Stimulated activated effector memory CD8-positive, alpha-beta T cell treated with anti-CD3 and anti-CD28 coated beads, Interleukin-12 subunit alpha, Interleukin-12 subunit beta, amount 100 ng/mL, for 72 hours (primary cell): Measurements from ENCODE around the gene COL27A1.
A peak's percentile ranks its signal among the peaks of the same experiment; 100 is the strongest.
"Not testable (repeated sequence)": the region's sequence is repeated elsewhere in the genome, so short reads cannot be mapped to it uniquely, and the experiment has no call there.

Experiments used
- ATAC-seq: fragments of 150-1000 bp; cut with Tn5 transposase; 2 replicates; pipeline ENCODE4 v1.10.0; 2021
- DNase-seq, 2 donors: peaks; one replicate each; pipeline ENCODE4 v3.0.0; 2021 to 2022; ENCODE audit warnings: low spot score in 2 of 2
- H3K27ac Mint-ChIP-seq: one replicate; pipeline ENCODE4 v1.8.0; 2022; ENCODE audit warnings: mild to moderate bottlenecking, mixed read lengths
- H3K36me3 Mint-ChIP-seq: one replicate; pipeline ENCODE4 v1.8.0; 2022; ENCODE audit warnings: mild to moderate bottlenecking, mixed read lengths
- H3K4me1 Mint-ChIP-seq: one replicate; pipeline ENCODE4 v1.8.0; 2022; ENCODE audit warnings: mixed read lengths
- H3K4me3 Mint-ChIP-seq: one replicate; pipeline ENCODE4 v1.8.0; 2022; ENCODE audit warnings: mild to moderate bottlenecking, mixed read lengths
- H3K9me3 Mint-ChIP-seq: one replicate; pipeline ENCODE4 v1.8.0; 2022; ENCODE audit warnings: mixed read lengths

Gene COL27A1

GRCh38 chr9:114179516-114179915 lies 24.2 kb downstream of the COL27A1 start:
- no peaks in the 10 kb centered on the region for H3K36me3 Mint-ChIP-seq
- H3K4me1 Mint-ChIP-seq = no peaks in the 10 kb centered on the region
- ATAC-seq (no peak), DNase-seq (no peak)
- H3K27ac Mint-ChIP-seq = no peak overlapping the region
- H3K9me3 Mint-ChIP-seq = no peaks in the 10 kb centered on the region
- H3K4me3 Mint-ChIP-seq = no peak overlapping the region

GRCh38 chr9:114180696-114181606 lies 25.6 kb downstream of the COL27A1 start:
- Mint-ChIP-seq H3K4me1 (no peaks in the 10 kb centered on the region), H3K4me3 (no peak overlapping the region), H3K9me3 (no peaks in the 10 kb centered on the region), H3K36me3 (no peaks in the 10 kb centered on the region), H3K27ac (no peak overlapping the region)
- ATAC-seq (no peak), DNase-seq (no peak)

DNA sequence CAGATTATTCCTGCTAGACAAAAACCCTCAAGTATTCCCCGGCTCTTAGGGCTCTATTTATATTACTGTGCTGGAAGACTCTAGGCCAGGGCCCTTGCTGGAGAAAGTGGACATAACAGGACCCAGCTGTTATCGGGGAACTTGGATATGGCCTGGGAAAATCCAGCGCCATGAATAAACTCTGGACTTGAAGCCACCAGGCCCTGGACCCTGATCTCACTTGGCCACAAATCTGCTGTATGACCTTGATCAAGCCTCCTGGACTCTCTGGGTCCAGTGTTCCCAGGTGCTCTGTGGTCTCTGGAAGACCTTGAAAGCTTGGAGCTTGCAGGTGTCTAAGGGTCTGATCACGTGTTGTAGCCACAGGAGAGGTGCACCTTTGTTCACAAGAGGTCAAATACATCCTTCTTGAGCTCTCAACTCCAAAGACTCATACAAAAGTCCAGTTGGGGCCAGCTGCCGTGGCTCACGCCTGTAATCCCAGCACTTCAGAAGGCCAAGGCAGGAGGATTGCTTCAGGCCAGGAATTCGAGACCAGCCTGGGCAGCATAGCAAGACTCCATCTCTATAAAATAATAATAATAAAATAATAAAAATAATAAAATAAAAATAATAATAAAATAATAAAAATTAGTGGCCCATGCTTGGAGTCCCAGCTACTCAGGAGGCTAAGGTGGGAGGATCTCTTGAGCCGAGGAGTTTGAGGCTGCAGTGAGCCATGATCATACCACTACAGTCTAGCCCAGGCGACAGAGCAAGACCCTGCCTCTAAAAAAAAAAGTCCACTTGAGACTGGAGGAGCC lies 26.5 kb downstream of the COL27A1 start:
- Mint-ChIP-seq H3K27ac (no peak overlapping the region), H3K4me3 (no peak overlapping the region)
- DNase-seq = no peak

DNA sequence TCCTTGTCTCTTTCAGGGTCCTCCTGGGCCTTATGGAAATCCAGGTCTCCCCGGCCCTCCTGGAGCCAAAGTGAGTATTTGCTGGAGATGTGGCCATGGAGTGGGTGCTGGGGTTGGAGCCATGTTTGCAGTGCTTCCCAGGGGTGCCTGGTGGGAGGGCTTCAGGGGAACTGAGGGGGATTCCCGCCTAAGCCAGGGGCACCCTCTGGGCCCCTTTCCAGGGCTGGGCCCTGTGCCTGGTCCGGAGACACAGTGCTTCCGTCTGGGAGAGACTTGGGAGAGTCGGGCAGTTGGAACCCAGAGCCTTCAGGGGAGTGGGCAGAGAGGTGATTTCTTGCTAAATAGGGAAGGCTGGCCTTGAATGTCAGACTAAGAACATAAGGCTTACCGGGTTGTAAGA lies 27.7 kb downstream of the COL27A1 start:
- H3K9me3 Mint-ChIP-seq = no peaks in the 10 kb centered on the region
- no peaks in the 10 kb centered on the region for H3K36me3 Mint-ChIP-seq
- no peaks in the 10 kb centered on the region for H3K4me1 Mint-ChIP-seq
- no peak overlapping the region for H3K27ac Mint-ChIP-seq
- DNase-seq = no peak
- ATAC-seq = no peak
- no peak overlapping the region for H3K4me3 Mint-ChIP-seq

More for the DNA sequence above, 26.5 kb downstream of the COL27A1 start:
- Mint-ChIP-seq H3K9me3 (no peaks in the 10 kb centered on the region), H3K4me1 (no peaks in the 10 kb centered on the region), H3K36me3 (no peaks in the 10 kb centered on the region)
- ATAC-seq = no peak

- Mint-ChIP-seq H3K9me3 (no peaks in the 10 kb centered on the region), H3K27ac (no peak overlapping the region), H3K36me3 (no peaks in the 10 kb centered on the region), H3K4me3 (no peak overlapping the region), H3K4me1 (no peaks in the 10 kb centered on the region)
- DNase-seq (no peak), ATAC-seq (no peak)
Observed at GRCh38 chr9:114184071-114184470, 28.7 kb downstream of the COL27A1 start.

DNA sequence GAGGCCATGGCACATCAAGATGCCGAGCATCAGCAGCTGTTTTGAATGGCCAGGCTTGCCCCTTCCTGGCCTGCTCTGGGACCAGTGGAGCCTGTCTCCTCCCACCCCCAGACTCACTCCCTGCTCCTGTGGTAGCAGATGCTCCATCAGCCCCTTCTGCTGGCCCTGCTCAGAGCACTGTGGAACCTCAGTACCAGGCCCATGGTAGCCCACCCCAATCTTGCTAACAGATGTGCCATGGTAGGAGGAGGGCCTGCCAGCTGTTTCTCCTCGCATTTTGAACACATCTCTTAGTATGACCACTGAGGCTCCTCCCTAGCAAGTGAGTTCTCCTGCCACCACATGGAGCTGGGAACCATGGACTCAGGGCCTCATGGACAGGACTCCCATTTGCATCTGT lies 29.5 kb downstream of the COL27A1 start:
- Mint-ChIP-seq H3K4me1 (no peaks in the 10 kb centered on the region), H3K27ac (no peak overlapping the region)

GRCh38 chr9:114185570-114186490 lies 30.5 kb downstream of the COL27A1 start:
- peaks cover 7% of the 10 kb centered on the region for H3K9me3 Mint-ChIP-seq
- H3K4me1 Mint-ChIP-seq = no peaks in the 10 kb centered on the region
- DNase-seq (no peak), ATAC-seq (peak; percentile 27)
- H3K36me3 Mint-ChIP-seq = no peaks in the 10 kb centered on the region
- H3K27ac Mint-ChIP-seq = no peak overlapping the region
- no peak overlapping the region for H3K4me3 Mint-ChIP-seq

More for the DNA sequence above, 29.5 kb downstream of the COL27A1 start:
- H3K4me3 Mint-ChIP-seq = no peak overlapping the region
- H3K9me3 Mint-ChIP-seq = peaks cover 3% of the 10 kb centered on the region
- H3K36me3 Mint-ChIP-seq = no peaks in the 10 kb centered on the region
- ATAC-seq = no peak
- no peak for DNase-seq

- no peak overlapping the region for H3K27ac Mint-ChIP-seq
- H3K4me3 Mint-ChIP-seq = no peak overlapping the region
- ATAC-seq (no peak), DNase-seq (no peak)
- H3K4me1 Mint-ChIP-seq = no peaks in the 10 kb centered on the region
- H3K9me3 Mint-ChIP-seq = peaks cover 9% of the 10 kb centered on the region
- H3K36me3 Mint-ChIP-seq = no peaks in the 10 kb centered on the region
Observed at GRCh38 chr9:114186605-114187289, 31.4 kb downstream of the COL27A1 start.

DNA sequence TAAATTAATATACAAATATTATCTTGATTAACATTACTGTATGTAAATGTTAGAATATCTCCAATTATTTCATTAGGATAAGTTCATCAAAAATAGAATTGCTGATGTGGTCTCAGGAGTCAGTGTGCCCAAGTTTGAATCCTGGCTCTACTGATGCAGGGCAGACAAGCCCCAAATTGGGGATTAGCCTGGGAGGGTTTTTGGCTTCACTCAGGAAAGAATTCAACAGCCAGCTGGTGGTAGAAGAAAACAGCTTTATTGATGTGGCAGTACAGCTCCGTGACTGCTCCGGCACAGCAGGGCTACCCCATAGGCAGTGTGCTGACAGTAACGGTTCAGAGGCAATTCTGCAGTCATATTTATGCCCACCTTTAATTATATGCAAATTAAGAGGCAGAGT lies 32.5 kb downstream of the COL27A1 start:
- no peaks in the 10 kb centered on the region for H3K4me1 Mint-ChIP-seq

DNA sequence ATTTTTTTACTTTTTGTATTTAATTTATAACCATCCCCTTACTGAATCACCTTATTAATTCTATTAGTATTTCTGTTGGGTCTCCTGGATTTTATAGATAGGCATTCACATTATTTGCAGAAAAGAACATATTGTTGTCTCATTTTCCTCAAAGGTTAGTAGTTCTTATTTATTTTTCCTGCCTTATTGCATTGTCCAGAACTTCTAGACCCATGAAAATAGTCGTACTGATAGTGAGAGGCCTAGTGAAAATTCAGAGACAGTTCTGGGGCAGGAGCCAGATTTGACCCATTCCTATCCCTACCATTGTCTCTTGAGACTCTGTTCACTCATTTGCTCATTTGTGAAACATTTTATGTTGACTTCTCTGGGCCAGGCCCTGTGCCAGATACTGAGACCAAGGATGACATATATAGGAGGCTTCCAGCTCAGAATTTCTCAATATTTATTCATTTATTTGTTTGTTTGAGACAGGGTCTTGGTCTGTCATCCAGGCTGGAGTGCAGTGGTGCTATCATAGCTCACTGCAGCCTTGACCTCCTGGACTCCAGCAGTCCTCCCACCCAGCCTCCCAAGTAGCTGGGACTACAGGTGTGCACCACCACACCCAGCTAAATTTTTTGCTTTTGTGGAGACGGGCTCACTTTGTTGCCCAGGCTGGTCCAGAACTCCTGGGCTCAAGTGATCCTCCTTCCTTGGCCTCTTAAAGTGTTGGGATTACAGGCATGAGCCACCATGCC lies 34.7 kb downstream of the COL27A1 start:
- Mint-ChIP-seq H3K36me3 (no peaks in the 10 kb centered on the region), H3K27ac (no peak overlapping the region), H3K9me3 (peaks cover 9% of the 10 kb centered on the region), H3K4me3 (no peak overlapping the region), H3K4me1 (no peaks in the 10 kb centered on the region)
- DNase-seq = no peak
- ATAC-seq = no peak

More for the DNA sequence above, 32.5 kb downstream of the COL27A1 start:
- H3K36me3 Mint-ChIP-seq = no peaks in the 10 kb centered on the region
- H3K9me3 Mint-ChIP-seq = peaks cover 9% of the 10 kb centered on the region
- no peak for ATAC-seq
- DNase-seq = no peak
- H3K27ac Mint-ChIP-seq = no peak overlapping the region
- H3K4me3 Mint-ChIP-seq = no peak overlapping the region

GRCh38 chr9:114190563-114190905 lies 35.2 kb downstream of the COL27A1 start:
- DNase-seq = no peak
- Mint-ChIP-seq H3K9me3 (peaks cover 9% of the 10 kb centered on the region), H3K4me3 (no peak overlapping the region), H3K27ac (no peak overlapping the region), H3K36me3 (no peaks in the 10 kb centered on the region), H3K4me1 (no peaks in the 10 kb centered on the region)
- ATAC-seq = no peak

- not testable (repeated sequence) for H3K27ac Mint-ChIP-seq, H3K9me3 Mint-ChIP-seq, H3K4me1 Mint-ChIP-seq, H3K36me3 Mint-ChIP-seq, ATAC-seq, DNase-seq, H3K4me3 Mint-ChIP-seq
Observed at GRCh38 chr9:114191402-114191801, 36.1 kb downstream of the COL27A1 start.

DNA sequence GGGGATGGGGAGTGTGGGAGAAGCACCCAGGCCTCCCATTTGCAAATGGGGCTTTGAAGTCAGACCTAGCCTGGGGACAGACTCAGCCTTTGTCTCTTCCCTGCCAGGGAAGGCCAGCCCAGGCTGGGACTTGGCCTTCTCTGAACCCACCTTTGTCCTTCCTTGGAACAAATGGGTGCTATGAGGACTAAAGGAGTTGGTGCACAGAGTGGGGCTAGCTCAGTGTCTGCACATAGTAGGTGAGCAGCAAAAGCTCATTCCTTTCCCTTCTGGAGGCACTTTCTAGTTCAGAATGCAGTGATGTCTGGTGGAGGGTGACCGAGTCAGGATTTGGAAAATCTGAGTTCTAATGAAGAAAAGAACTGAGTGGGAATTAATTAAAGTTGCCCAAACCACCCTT lies 37.2 kb downstream of the COL27A1 start:
- ATAC-seq = no peak
- DNase-seq = no peak
- Mint-ChIP-seq H3K36me3 (no peaks in the 10 kb centered on the region), H3K4me1 (no peaks in the 10 kb centered on the region), H3K27ac (no peak overlapping the region), H3K9me3 (peaks cover 9% of the 10 kb centered on the region), H3K4me3 (no peak overlapping the region)

DNA sequence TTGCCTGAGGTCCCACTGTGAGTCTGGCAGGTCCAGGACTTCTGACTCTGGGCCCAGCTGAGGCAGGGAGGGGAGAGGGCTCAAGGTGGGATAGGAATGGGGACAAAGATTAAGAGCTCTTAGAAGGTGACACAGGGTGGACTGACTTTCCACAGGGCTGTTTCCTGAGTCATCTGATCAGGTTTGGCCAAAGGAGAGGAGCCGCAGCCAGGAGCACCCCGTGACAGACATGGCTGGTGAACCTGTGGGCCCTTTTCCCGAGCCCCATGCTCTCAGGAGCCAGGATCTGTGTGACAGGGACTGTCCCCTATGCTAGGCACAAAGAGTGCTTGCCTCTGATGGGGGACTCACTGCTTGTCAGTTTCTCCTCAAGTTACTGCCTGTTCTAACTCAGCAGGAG lies 37.8 kb downstream of the COL27A1 start:
- Mint-ChIP-seq H3K4me1 (no peaks in the 10 kb centered on the region), H3K4me3 (no peak overlapping the region), H3K27ac (no peak overlapping the region), H3K9me3 (peaks cover 9% of the 10 kb centered on the region), H3K36me3 (no peaks in the 10 kb centered on the region)
- ATAC-seq (no peak), DNase-seq (no peak)
